ENCODE results near the gene FAM234A. TPM values are rescaled to one million over a fixed set of nuclear protein-coding genes. Genes with fewer than 3 reads are reported as not detected.
A peak's percentile ranks its signal among the peaks of the same experiment; 100 is the strongest.

Gene FAM234A
- total RNA-seq, 2 experiments from 2014 or later: 21.0 to 21.1 TPM

- H3K36me3 Mint-ChIP-seq: peaks cover 1% of the 10 kb centered on the region
- POLR2A ChIA-PET: no interaction called here
- H3K4me1 Mint-ChIP-seq: no peaks in the 10 kb centered on the region
- ATAC-seq (ENCODE audit: low read depth): no peak
- no peak overlapping the region for H3K4me3 Mint-ChIP-seq
- H3K27ac Mint-ChIP-seq: no peak overlapping the region
- H3K9me3 Mint-ChIP-seq: no peaks in the 10 kb centered on the region
- no peaks in the 10 kb centered on the region for H3K27me3 Mint-ChIP-seq
- DNase-seq: no peak
Measured at GRCh38 chr16:297832-298231, 63.2 kb downstream of the FAM234A start.

GRCh38 chr16:301235-301634 lies 66.6 kb downstream of the FAM234A start:
- Mint-ChIP-seq H3K9me3 (no peaks in the 10 kb centered on the region), H3K4me3 (no peak overlapping the region), H3K36me3 (peaks cover 1% of the 10 kb centered on the region), H3K27ac (no peak overlapping the region), H3K27me3 (no peaks in the 10 kb centered on the region), H3K4me1 (no peaks in the 10 kb centered on the region)
- DNase-seq (no peak), ATAC-seq (ENCODE audit: low read depth) (no peak)
- POLR2A ChIA-PET: no interaction called here

DNA sequence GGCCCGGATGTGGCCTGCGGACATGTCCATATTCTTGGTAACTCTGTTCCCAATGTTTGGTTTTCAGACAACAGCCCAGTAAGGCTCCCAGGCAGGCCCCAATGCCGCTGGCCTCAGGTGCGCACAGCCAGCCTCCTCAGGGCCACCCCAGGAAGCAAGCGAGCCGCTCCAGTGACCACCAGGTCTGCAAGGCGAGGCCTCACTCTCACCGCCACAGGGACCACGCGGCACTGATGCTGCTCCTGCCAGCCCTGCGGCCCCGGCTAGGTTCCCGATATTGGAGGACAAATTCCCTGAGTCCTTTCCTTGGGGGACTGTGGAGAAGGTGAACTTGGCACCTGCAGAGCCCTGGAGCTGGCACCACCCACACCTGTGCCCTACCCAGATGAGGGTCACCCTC lies 67.3 kb downstream of the FAM234A start:
- POLR2A ChIA-PET: no interaction called here
- H3K36me3 Mint-ChIP-seq: peaks cover 3% of the 10 kb centered on the region
- H3K4me3 Mint-ChIP-seq: no peak overlapping the region
- H3K27me3 Mint-ChIP-seq: no peaks in the 10 kb centered on the region
- H3K4me1 Mint-ChIP-seq: no peaks in the 10 kb centered on the region
- DNase-seq (no peak), ATAC-seq (ENCODE audit: low read depth) (no peak)
- H3K27ac Mint-ChIP-seq: no peak overlapping the region
- H3K9me3 Mint-ChIP-seq: no peaks in the 10 kb centered on the region

DNA sequence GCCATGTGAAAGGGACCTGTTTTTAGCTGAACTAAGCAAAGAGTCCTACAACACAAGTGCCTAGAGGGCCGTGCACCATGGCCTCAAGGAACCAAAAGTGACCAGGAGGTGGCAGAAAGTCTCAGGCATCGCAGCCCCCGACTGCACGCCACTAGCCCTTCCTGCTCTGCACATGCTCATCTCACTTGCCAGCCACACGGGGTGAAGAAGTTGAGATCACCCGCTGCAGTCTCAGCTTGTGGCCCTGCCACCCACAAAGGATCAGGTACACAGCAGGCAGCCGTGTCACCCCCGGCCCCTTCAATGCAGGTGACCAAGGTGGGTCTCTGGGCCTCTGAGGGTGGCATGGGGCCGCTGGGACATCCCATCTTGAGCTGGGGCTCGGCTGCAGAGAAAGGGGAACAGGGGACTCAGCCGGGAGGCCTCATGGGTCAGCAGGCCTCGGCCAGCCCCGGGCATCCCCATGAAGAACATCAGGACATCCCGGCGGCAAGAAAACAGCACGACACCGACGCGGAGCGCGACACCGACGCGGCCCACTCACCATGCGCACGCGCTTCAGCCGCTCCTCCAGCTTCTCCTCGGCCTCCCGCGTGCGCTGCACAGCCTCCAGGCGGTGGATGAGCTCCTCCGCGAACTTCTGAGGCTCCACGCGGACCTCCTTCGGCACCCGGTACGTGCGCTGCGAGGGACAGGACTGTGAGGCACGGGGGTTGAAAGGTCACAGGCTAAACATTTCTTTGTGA lies 69.3 kb downstream of the FAM234A start:
- Mint-ChIP-seq H3K27ac (no peak overlapping the region), H3K4me1 (peaks cover 2% of the 10 kb centered on the region), H3K27me3 (no peaks in the 10 kb centered on the region), H3K4me3 (no peak overlapping the region), H3K9me3 (no peaks in the 10 kb centered on the region), H3K36me3 (peaks cover 1% of the 10 kb centered on the region)
- ATAC-seq (ENCODE audit: low read depth) (no peak), DNase-seq (no peak)
- POLR2A ChIA-PET: no interaction called here

DNA sequence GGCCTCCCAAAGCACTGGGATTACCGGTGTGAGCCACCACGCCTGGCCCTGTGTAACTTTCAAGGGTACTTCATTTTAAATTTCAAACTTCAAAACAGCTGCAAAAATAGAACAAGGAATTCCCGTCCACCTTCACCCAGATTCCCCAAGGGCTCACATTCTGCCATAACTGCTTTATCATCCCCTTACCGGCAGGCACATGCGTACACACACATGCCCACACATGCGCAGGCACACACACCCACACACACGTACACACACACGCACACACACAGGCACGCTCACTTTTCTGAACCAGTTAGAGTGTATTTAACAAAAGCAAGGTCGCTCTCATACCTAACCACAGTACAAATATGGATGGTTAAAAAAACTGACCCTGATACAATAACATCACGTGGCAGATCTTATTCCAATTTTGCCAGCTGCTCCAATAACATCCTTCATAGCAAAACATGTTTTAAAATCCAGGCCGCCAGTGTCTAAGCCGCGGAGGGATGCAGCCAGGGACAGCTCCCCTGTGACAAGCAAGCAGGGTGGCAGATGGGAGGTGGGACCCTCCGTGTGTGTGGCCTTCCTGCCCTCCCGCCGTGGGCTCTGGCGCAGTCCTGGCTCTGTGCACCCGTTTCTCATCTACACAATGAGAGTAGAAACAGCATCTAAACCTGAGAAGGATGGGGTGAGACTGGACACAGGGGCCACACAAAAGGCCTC lies 71.5 kb downstream of the FAM234A start:
- no peaks in the 10 kb centered on the region for H3K27me3 Mint-ChIP-seq
- no peaks in the 10 kb centered on the region for H3K9me3 Mint-ChIP-seq
- peaks cover 9% of the 10 kb centered on the region for H3K4me1 Mint-ChIP-seq
- ATAC-seq (ENCODE audit: low read depth) (no peak), DNase-seq (no peak)
- H3K36me3 Mint-ChIP-seq: peaks cover 5% of the 10 kb centered on the region
- no peak overlapping the region for H3K27ac Mint-ChIP-seq
- no peak overlapping the region for H3K4me3 Mint-ChIP-seq
- POLR2A ChIA-PET: no interaction called here

DNA sequence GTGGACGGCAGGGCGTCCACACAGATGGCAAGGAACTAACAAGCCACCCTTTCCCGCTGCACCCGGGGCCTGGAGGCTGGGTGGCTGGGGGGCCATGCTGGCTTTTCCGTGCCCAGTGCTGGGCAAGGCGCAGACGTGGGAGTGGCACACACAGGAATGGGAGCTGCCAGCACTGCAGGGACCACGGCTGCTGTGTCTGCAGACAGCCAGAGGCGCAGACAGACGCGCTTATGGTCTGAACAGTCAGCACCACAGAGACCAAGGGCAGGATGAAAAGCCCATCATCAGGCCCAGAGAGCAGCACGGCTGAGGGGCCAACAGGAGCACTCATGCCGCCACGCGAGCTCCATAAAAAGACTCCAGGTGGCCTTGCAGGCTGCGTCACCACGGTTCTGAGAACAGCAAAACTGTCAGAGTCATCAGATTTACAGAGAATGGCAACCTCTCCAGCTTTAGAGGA lies 72.3 kb downstream of the FAM234A start:
- Mint-ChIP-seq H3K9me3 (no peaks in the 10 kb centered on the region), H3K4me3 (no peak overlapping the region), H3K4me1 (peaks cover 9% of the 10 kb centered on the region), H3K27ac (no peak overlapping the region), H3K36me3 (peaks cover 5% of the 10 kb centered on the region), H3K27me3 (no peaks in the 10 kb centered on the region)
- no peak for DNase-seq
- ATAC-seq (ENCODE audit: low read depth): no peak
- POLR2A ChIA-PET: no interaction called here

DNA sequence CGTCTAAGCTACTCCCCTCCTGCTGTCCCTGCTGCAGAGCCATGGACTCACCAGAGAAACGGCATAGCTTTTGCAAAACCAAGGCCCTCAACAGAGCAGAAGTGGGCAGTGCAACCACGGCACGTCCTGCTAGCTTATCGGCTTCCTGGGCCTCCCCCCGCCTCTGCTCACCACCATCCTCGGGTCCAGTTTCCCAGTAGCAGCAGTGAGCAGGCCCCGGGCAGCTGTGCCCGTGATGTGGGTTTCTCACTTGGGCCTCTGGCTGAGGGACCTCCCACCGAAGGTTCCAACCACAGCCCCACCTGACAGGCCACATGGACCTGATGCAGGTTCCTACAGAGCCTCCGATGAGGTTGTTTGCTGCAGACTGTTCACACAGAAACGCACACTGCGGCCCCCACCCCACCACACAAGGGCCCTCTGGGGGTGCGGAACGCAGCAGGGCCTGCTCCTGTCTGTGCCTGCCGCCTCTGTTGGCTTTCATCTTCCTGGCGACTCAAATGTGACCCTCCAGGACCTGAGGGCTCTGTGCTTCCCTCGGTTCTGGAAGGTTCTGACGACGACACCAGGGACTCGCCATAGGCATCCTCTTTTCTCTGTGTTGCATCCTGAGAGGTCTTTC lies 73.2 kb downstream of the FAM234A start:
- DNase-seq: no peak
- Mint-ChIP-seq H3K36me3 (peaks cover 5% of the 10 kb centered on the region), H3K4me3 (no peak overlapping the region), H3K27ac (no peak overlapping the region), H3K27me3 (no peaks in the 10 kb centered on the region), H3K9me3 (no peaks in the 10 kb centered on the region), H3K4me1 (peaks cover 9% of the 10 kb centered on the region)
- no peak for ATAC-seq (ENCODE audit: low read depth)
- POLR2A ChIA-PET: no interaction called here

- H3K4me3 Mint-ChIP-seq: no peak overlapping the region
- POLR2A ChIA-PET: interaction anchor here (0.7 kb wide), 1 partner anchor 81 kb away, joined by 3 read pairs; no protein-coding TSS in a partner anchor
- H3K27ac Mint-ChIP-seq: no peak overlapping the region
Measured at GRCh38 chr16:309476-309875, 74.9 kb downstream of the FAM234A start.

DNA sequence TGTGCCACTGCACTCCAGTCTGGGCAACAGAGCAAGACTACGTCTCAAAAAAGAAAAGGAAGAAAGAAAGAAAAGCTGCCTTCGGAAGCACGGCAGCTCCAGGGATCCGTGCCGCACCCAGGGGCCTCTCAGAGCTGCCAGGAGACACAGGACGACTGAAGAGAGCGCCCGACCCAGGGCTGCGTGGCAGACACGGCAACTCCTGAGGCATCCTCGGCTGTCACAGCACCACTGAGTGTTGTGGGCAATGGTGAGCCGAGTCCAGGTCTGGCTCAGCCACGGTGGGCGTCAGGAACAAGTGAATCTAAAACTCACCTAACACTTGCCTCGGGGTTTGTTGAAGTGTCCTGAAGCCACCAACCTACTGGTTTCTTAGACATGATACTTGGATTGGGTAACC lies 77.1 kb downstream of the FAM234A start:
- no peak for DNase-seq
- H3K4me1 Mint-ChIP-seq: peaks cover 11% of the 10 kb centered on the region
- no peaks in the 10 kb centered on the region for H3K9me3 Mint-ChIP-seq
- no peaks in the 10 kb centered on the region for H3K27me3 Mint-ChIP-seq
- POLR2A ChIA-PET: no interaction called here
- no peak overlapping the region for H3K27ac Mint-ChIP-seq
- H3K4me3 Mint-ChIP-seq: no peak overlapping the region
- no peak for ATAC-seq (ENCODE audit: low read depth)
- H3K36me3 Mint-ChIP-seq: peaks cover 3% of the 10 kb centered on the region

More at GRCh38 chr16:309476-309875, 74.9 kb downstream of the FAM234A start:
- ATAC-seq (ENCODE audit: low read depth): peak; percentile 92
- Mint-ChIP-seq H3K27me3 (no peaks in the 10 kb centered on the region), H3K4me1 (peaks cover 9% of the 10 kb centered on the region), H3K36me3 (peaks cover 5% of the 10 kb centered on the region), H3K9me3 (no peaks in the 10 kb centered on the region)
- DNase-seq: no peak

GRCh38 chr16:314351-314750 lies 79.7 kb downstream of the FAM234A start:
- no peak overlapping the region for H3K4me3 Mint-ChIP-seq
- no peaks in the 10 kb centered on the region for H3K9me3 Mint-ChIP-seq
- H3K4me1 Mint-ChIP-seq: peaks cover 10% of the 10 kb centered on the region
- no peak for ATAC-seq (ENCODE audit: low read depth)
- no peaks in the 10 kb centered on the region for H3K27me3 Mint-ChIP-seq
- no peak for DNase-seq
- peaks cover 5% of the 10 kb centered on the region for H3K36me3 Mint-ChIP-seq
- POLR2A ChIA-PET: no interaction called here
- no peak overlapping the region for H3K27ac Mint-ChIP-seq

DNA sequence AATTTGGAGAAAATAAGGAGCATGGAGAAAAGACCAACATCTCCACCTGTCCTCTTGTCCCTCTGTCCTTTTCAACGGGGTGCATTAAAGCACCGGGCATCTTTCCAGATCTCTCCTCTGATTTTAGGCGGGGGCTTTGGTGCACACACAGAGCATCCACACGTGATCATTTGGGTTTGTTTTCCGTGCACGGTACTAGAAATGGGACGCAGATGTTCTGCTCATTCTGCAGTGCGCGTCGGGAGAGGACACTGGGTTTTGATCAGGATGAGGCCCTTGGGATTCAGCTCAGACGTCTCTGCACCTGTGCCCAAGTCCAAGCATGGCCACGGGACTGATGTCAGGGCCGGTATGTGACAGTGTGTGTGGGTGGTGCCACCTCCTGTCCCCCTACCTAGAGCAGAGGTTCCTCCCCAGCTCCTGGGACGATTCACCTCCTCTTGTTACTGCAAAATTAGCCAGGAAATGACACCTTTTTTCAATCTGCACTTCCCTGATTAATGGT lies 80.2 kb downstream of the FAM234A start:
- H3K4me1 Mint-ChIP-seq: peaks cover 10% of the 10 kb centered on the region
- DNase-seq (no peak), ATAC-seq (ENCODE audit: low read depth) (no peak)
- H3K36me3 Mint-ChIP-seq: peaks cover 6% of the 10 kb centered on the region
- H3K27ac Mint-ChIP-seq: no peak overlapping the region
- POLR2A ChIA-PET: no interaction called here
- H3K27me3 Mint-ChIP-seq: no peaks in the 10 kb centered on the region
- H3K9me3 Mint-ChIP-seq: no peaks in the 10 kb centered on the region
- no peak overlapping the region for H3K4me3 Mint-ChIP-seq

All from activated naive CD8-positive, alpha-beta T cell treated with anti-CD3 and anti-CD28 coated beads, Interleukin-2, amount 10 ng/mL, durations not matched to agents 7 days and 5 days (primary cell).